Immature natural killer cell (primary cell): ENCODE data around the gene AZGP1. TPM values are rescaled to one million over a fixed set of nuclear protein-coding genes. Genes with fewer than 3 reads are reported as not detected.
"Not testable (repeated sequence)": the region's sequence is repeated elsewhere in the genome, so short reads cannot be mapped to it uniquely, and the experiment has no call there.

Source experiments
- DNase-seq, 3 donors: peaks; one replicate each; pipeline ENCODE4 v3.0.0; 2022; ENCODE audit warnings: mixed read lengths in 1 of 3
- H3K27ac Mint-ChIP-seq, 6 donors: one replicate each; pipeline ENCODE4 v1.8.0; 2020; ENCODE audit warnings: mixed read lengths in 6 of 6, mild to moderate bottlenecking in 5 of 6, inconsistent platforms in 4 of 6, moderate library complexity in 3 of 6
- H3K27me3 Mint-ChIP-seq, 3 donors: one replicate each; pipeline ENCODE4 v1.8.0; 2020 to 2021; ENCODE audit warnings: low read depth in 3 of 3, mild to moderate bottlenecking in 3 of 3, mixed read lengths in 3 of 3, moderate library complexity in 3 of 3, inconsistent platforms in 1 of 3
- H3K36me3 Mint-ChIP-seq, 3 donors: one replicate each; pipeline ENCODE4 v1.8.0; 2020; ENCODE audit warnings: mixed read lengths in 3 of 3, inconsistent platforms in 2 of 3, mild to moderate bottlenecking in 2 of 3
- H3K4me1 Mint-ChIP-seq, 2 donors: one replicate each; pipeline ENCODE4 v1.8.0; 2020; ENCODE audit warnings: inconsistent platforms in 2 of 2, mild to moderate bottlenecking in 2 of 2, mixed read lengths in 2 of 2, moderate library complexity in 1 of 2
- H3K4me3 Mint-ChIP-seq, 5 donors: one replicate each; pipeline ENCODE4 v1.8.0; 2020; ENCODE audit warnings: mild to moderate bottlenecking in 5 of 5, mixed read lengths in 5 of 5, inconsistent platforms in 3 of 5, moderate library complexity in 3 of 5
- H3K9me3 Mint-ChIP-seq, 6 donors: one replicate each; pipeline ENCODE4 v1.8.0; 2020; ENCODE audit warnings: mild to moderate bottlenecking in 6 of 6, mixed read lengths in 6 of 6, inconsistent platforms in 4 of 6, moderate library complexity in 3 of 6
- polyA plus RNA-seq, 3 donors: library from polyadenylated mRNA; unstranded; fragments of 300-500 nt; fragmentation: Illumina TruSeq; gene quantifications; one replicate each; pipeline ENCODE4 v1.2.3, GENCODE V29; 2021

AZGP1 gene
- polyA plus RNA-seq, 3 donors from 2014 or later: not detected

- Mint-ChIP-seq H3K27ac (no peak overlapping the region), H3K36me3 (peaks cover 0 to 4% (median 0%) of the 10 kb centered on the region in 3 donors), H3K27me3 (peaks cover 9 to 20% (median 16%) of the 10 kb centered on the region in 3 donors), H3K4me3 (no peak overlapping the region), H3K9me3 (peaks cover 0 to 6% (median under 1%) of the 10 kb centered on the region in 6 donors), H3K4me1 (no peaks in the 10 kb centered on the region)
- DNase-seq: no peak
Observed at GRCh38 chr7:99953649-99954048, 22.2 kb downstream of the AZGP1 start.

- H3K4me3 Mint-ChIP-seq, H3K27ac Mint-ChIP-seq, DNase-seq, H3K9me3 Mint-ChIP-seq, H3K36me3 Mint-ChIP-seq, H3K4me1 Mint-ChIP-seq: not testable (repeated sequence)
- peaks cover 10 to 20% (median 16%) of the 10 kb centered on the region in 3 donors for H3K27me3 Mint-ChIP-seq
Observed at GRCh38 chr7:99952649-99953048, 23.2 kb downstream of the AZGP1 start.

- not testable (repeated sequence) for H3K4me3 Mint-ChIP-seq, H3K4me1 Mint-ChIP-seq, H3K27ac Mint-ChIP-seq, H3K36me3 Mint-ChIP-seq, DNase-seq, H3K9me3 Mint-ChIP-seq
- H3K27me3 Mint-ChIP-seq: peaks cover 11 to 20% (median 15%) of the 10 kb centered on the region in 3 donors
Observed at GRCh38 chr7:99950819-99951218, 25.0 kb downstream of the AZGP1 start.

GRCh38 chr7:99949645-99950228 is 26.1 kb downstream of the AZGP1 start:
- Mint-ChIP-seq H3K4me3 (no peak overlapping the region), H3K27me3 (peaks cover 6 to 20% (median 11%) of the 10 kb centered on the region in 3 donors)
- no peak for DNase-seq

GRCh38 chr7:99947608-99948007 is 28.2 kb downstream of the AZGP1 start:
- Mint-ChIP-seq H3K4me1 (peaks cover 2 to 8% of the 10 kb centered on the region in 2 donors), H3K36me3 (peaks cover 0 to 4% (median 3%) of the 10 kb centered on the region in 3 donors), H3K4me3 (no peak overlapping the region), H3K9me3 (peaks cover 0 to 6% (median 1%) of the 10 kb centered on the region in 6 donors), H3K27me3 (peaks cover 9 to 14% (median 11%) of the 10 kb centered on the region in 3 donors), H3K27ac (no peak overlapping the region)
- DNase-seq: no peak

More at GRCh38 chr7:99949645-99950228, 26.1 kb downstream of the AZGP1 start:
- Mint-ChIP-seq H3K9me3 (peaks cover 0 to 6% (median under 1%) of the 10 kb centered on the region in 6 donors), H3K36me3 (peaks cover 0 to 4% (median 3%) of the 10 kb centered on the region in 3 donors), H3K27ac (no peak overlapping the region), H3K4me1 (no peaks in the 10 kb centered on the region)

- Mint-ChIP-seq H3K27me3 (peaks cover 9 to 18% (median 11%) of the 10 kb centered on the region in 3 donors), H3K9me3 (peaks cover 0 to 2% (median under 1%) of the 10 kb centered on the region in 6 donors), H3K4me3 (no peak overlapping the region), H3K4me1 (peaks cover 2 to 8% of the 10 kb centered on the region in 2 donors), H3K27ac (no peak overlapping the region), H3K36me3 (peaks cover 0 to 3% (median 0%) of the 10 kb centered on the region in 3 donors)
- DNase-seq: no peak
Observed at GRCh38 chr7:99944497-99945070, 31.2 kb downstream of the AZGP1 start.

- no peak overlapping the region for H3K27ac Mint-ChIP-seq
- H3K9me3 Mint-ChIP-seq: peaks cover 0 to 5% (median 1%) of the 10 kb centered on the region in 6 donors
- peaks cover 0 to 3% (median 3%) of the 10 kb centered on the region in 3 donors for H3K36me3 Mint-ChIP-seq
- peaks cover 11 to 16% (median 12%) of the 10 kb centered on the region in 3 donors for H3K27me3 Mint-ChIP-seq
- H3K4me3 Mint-ChIP-seq: peak overlapping the region in 2 of 5 donors; percentile 5 to 62
- peaks cover 2 to 8% of the 10 kb centered on the region in 2 donors for H3K4me1 Mint-ChIP-seq
- DNase-seq: no peak
Observed at GRCh38 chr7:99943641-99944496, 32.0 kb downstream of the AZGP1 start.

- Mint-ChIP-seq H3K9me3 (peaks cover 0 to 15% (median 5%) of the 10 kb centered on the region in 6 donors), H3K4me3 (no peak overlapping the region), H3K4me1 (no peaks in the 10 kb centered on the region), H3K27me3 (peaks cover 11 to 15% (median 11%) of the 10 kb centered on the region in 3 donors), H3K27ac (no peak overlapping the region), H3K36me3 (peaks cover 0 to 6% (median 0%) of the 10 kb centered on the region in 3 donors)
- no peak for DNase-seq
Observed at GRCh38 chr7:99938296-99938695, 37.5 kb downstream of the AZGP1 start.

GRCh38 chr7:99935009-99935408 is 40.8 kb downstream of the AZGP1 start:
- H3K4me3 Mint-ChIP-seq, H3K36me3 Mint-ChIP-seq, DNase-seq, H3K4me1 Mint-ChIP-seq: not testable (repeated sequence)
- peak overlapping the region in 1 of 6 donors; percentile 51 for H3K27ac Mint-ChIP-seq
- peaks cover 0 to 15% (median 4%) of the 10 kb centered on the region in 6 donors for H3K9me3 Mint-ChIP-seq
- H3K27me3 Mint-ChIP-seq: peaks cover 2 to 19% (median 15%) of the 10 kb centered on the region in 3 donors

- H3K27ac Mint-ChIP-seq: no peak overlapping the region
Observed at GRCh38 chr7:99930376-99930775, 45.5 kb downstream of the AZGP1 start.

GRCh38 chr7:99929730-99930053 is 46.1 kb downstream of the AZGP1 start:
- DNase-seq: no peak
- H3K27ac Mint-ChIP-seq: no peak overlapping the region
- H3K27me3 Mint-ChIP-seq: peaks cover 5 to 30% (median 12%) of the 10 kb centered on the region in 3 donors
- peaks cover 0 to 3% (median 2%) of the 10 kb centered on the region in 3 donors for H3K36me3 Mint-ChIP-seq
- H3K9me3 Mint-ChIP-seq: peaks cover 0 to 1% (median 0%) of the 10 kb centered on the region in 6 donors
- H3K4me1 Mint-ChIP-seq: peaks cover 0 to 5% of the 10 kb centered on the region in 2 donors
- H3K4me3 Mint-ChIP-seq: no peak overlapping the region

More at GRCh38 chr7:99930376-99930775, 45.5 kb downstream of the AZGP1 start:
- Mint-ChIP-seq H3K27me3 (peaks cover 5 to 30% (median 16%) of the 10 kb centered on the region in 3 donors), H3K36me3 (peaks cover 0 to 3% (median 0%) of the 10 kb centered on the region in 3 donors), H3K9me3 (peaks cover 0 to 1% (median 0%) of the 10 kb centered on the region in 6 donors), H3K4me1 (peaks cover 0 to 5% of the 10 kb centered on the region in 2 donors), H3K4me3 (no peak overlapping the region)
- no peak for DNase-seq

GRCh38 chr7:99928994-99929729 is 46.7 kb downstream of the AZGP1 start, which contains the start of gene GJC3:
Gene GJC3 (minus strand): TSS chr7:99929620. CDS start chr7:99929620, 0 bp downstream.
- Mint-ChIP-seq H3K36me3 (peaks cover 0 to 4% (median 3%) of the 10 kb centered on the region in 3 donors), H3K4me1 (peaks cover 0 to 5% of the 10 kb centered on the region in 2 donors), H3K9me3 (peaks cover 0 to 1% (median 0%) of the 10 kb centered on the region in 6 donors), H3K4me3 (peak within 1 kb of the TSS in 1 of 5 donors; percentile 5), H3K27me3 (peaks cover 5 to 30% (median 12%) of the 10 kb centered on the region in 3 donors), H3K27ac (no peak within 1 kb of the TSS)
- no peak for DNase-seq

- no peak overlapping the region for H3K4me3 Mint-ChIP-seq
- peaks cover 0 to 1% (median 0%) of the 10 kb centered on the region in 6 donors for H3K9me3 Mint-ChIP-seq
- peaks cover 0 to 4% (median 3%) of the 10 kb centered on the region in 3 donors for H3K36me3 Mint-ChIP-seq
- H3K4me1 Mint-ChIP-seq: peaks cover 0 to 5% of the 10 kb centered on the region in 2 donors
- no peak for DNase-seq
- peaks cover 5 to 30% (median 12%) of the 10 kb centered on the region in 3 donors for H3K27me3 Mint-ChIP-seq
- no peak overlapping the region for H3K27ac Mint-ChIP-seq
Observed at GRCh38 chr7:99928188-99928587, 47.6 kb downstream of the AZGP1 start.
